ENCODE results near the gene NOL9. TPM values are rescaled to one million over a fixed set of nuclear protein-coding genes. Genes with fewer than 3 reads are reported as not detected.

Gene NOL9
- total and polyA plus RNA-seq, 3 donors from 2014 or later, result 11.4 to 34.6 (median 29.0) TPM

- WGBS, 2 donors, result 27 to 29% methylated on average over 13 of the region's 13 CpGs
- TF ChIP-seq POLR2A (IDR thresholded peaks at IDR 0.05), result no peak
- no peak for TF ChIP-seq CTCF (IDR thresholded peaks at IDR 0.05)
- Histone ChIP-seq H3K36me3 (ENCODE audit: low read depth, missing control alignments) (no peaks in the 10 kb centered on the region), H3K4me3 (peak overlapping the region; percentile 43 to 55), H3K9me3 (no peaks in the 10 kb centered on the region), H3K27me3 (no peaks in the 10 kb centered on the region), H3K4me1 (peaks cover 1% of the 10 kb centered on the region), H3K27ac (peak overlapping the region in 1 of 2 donors; percentile 41)
- intact Hi-C loops (cut with DNase I; ENCODE audit: low total_unique reads), result no loop called here
- no peak for DNase-seq
These were observed 69.5 kb downstream of the NOL9 start for GRCh38 chr1:6484826-6485167.

- H3K27ac ChIP-seq, result no peak overlapping the region
- intact Hi-C loops (cut with DNase I; ENCODE audit: low total_unique reads), result no loop called here
These were observed 70.6 kb downstream of the NOL9 start for GRCh38 chr1:6483761-6484117.

GRCh38 chr1:6483017-6483760 is 71.1 kb downstream of the NOL9 start:
- no peaks in the 10 kb centered on the region for H3K9me3 ChIP-seq
- 90% methylated on average over 8 to 14 of the region's 14 CpGs for WGBS, 2 donors
- no peaks in the 10 kb centered on the region for H3K36me3 ChIP-seq (ENCODE audit: low read depth, missing control alignments)
- H3K4me3 ChIP-seq, result no peak overlapping the region
- TF ChIP-seq CTCF (IDR thresholded peaks at IDR 0.05), result no peak
- no peak for TF ChIP-seq POLR2A (IDR thresholded peaks at IDR 0.05)
- H3K27ac ChIP-seq, result no peak overlapping the region
- intact Hi-C loops (cut with DNase I; ENCODE audit: low total_unique reads), result no loop called here
- no peaks in the 10 kb centered on the region for H3K27me3 ChIP-seq
- no peaks in the 10 kb centered on the region for H3K4me1 ChIP-seq
- no peak for DNase-seq

More at GRCh38 chr1:6483761-6484117, 70.6 kb downstream of the NOL9 start:
- Histone ChIP-seq H3K4me3 (no peak overlapping the region), H3K4me1 (no peaks in the 10 kb centered on the region), H3K36me3 (ENCODE audit: low read depth, missing control alignments) (no peaks in the 10 kb centered on the region), H3K27me3 (no peaks in the 10 kb centered on the region), H3K9me3 (no peaks in the 10 kb centered on the region)
- TF ChIP-seq CTCF (IDR thresholded peaks at IDR 0.05) (no peak), POLR2A (IDR thresholded peaks at IDR 0.05) (no peak)
- no peak for DNase-seq
- 94 to 99% methylated on average over 4 to 7 of the region's 7 CpGs for WGBS, 2 donors

- 79 to 84% methylated on average over 5 of the region's 5 CpGs for WGBS, 2 donors
- H3K36me3 ChIP-seq (ENCODE audit: low read depth, missing control alignments), result no peaks in the 10 kb centered on the region
- no peaks in the 10 kb centered on the region for H3K4me1 ChIP-seq
- no peak for DNase-seq
- intact Hi-C loops (cut with DNase I; ENCODE audit: low total_unique reads), result no loop called here
- no peaks in the 10 kb centered on the region for H3K27me3 ChIP-seq
- no peak overlapping the region for H3K4me3 ChIP-seq
- no peak for TF ChIP-seq CTCF (IDR thresholded peaks at IDR 0.05)
- no peak for TF ChIP-seq POLR2A (IDR thresholded peaks at IDR 0.05)
- H3K27ac ChIP-seq, result no peak overlapping the region
- no peaks in the 10 kb centered on the region for H3K9me3 ChIP-seq
These were observed 72.5 kb downstream of the NOL9 start for GRCh38 chr1:6481820-6482219.
